Fibroblast of gingiva (primary cell): ENCODE data around the gene UCN3.
A peak's percentile ranks its signal among the peaks of the same experiment; 100 is the strongest.
"Not testable (repeated sequence)": the region's sequence is repeated elsewhere in the genome, so short reads cannot be mapped to it uniquely, and the experiment has no call there.

Source experiments
- DNase-seq: peaks from one replicate; pipeline ENCODE4 v3.0.0-alpha.2; 2011; ENCODE audit warnings: low read depth

The UCN3 gene

GRCh38 chr10:5410787-5411186, 46.0 kb downstream of the UCN3 start:
- not testable (repeated sequence) for DNase-seq

- DNase-seq: peak; percentile 67
Observed at GRCh38 chr10:5411941-5412276, 47.1 kb downstream of the UCN3 start.

- peak; percentile 88 for DNase-seq
Observed at GRCh38 chr10:5412277-5412941, 47.6 kb downstream of the UCN3 start, which contains the start of gene NET1. Gene NET1, plus strand, starts transcription at chr10:5412557. Its CDS starts 136 bp downstream, at chr10:5412693.

- peak; percentile 54 for DNase-seq
Observed at GRCh38 chr10:5413012-5413938, 48.5 kb downstream of the UCN3 start.

GRCh38 chr10:5416981-5417380, 52.2 kb downstream of the UCN3 start:
- peak; percentile 16 for DNase-seq

GRCh38 chr10:5418584-5418983, 53.8 kb downstream of the UCN3 start:
- no peak for DNase-seq

- DNase-seq: no peak
Observed at GRCh38 chr10:5419466-5420094, 54.8 kb downstream of the UCN3 start.

- DNase-seq: peak; percentile 75
Observed at GRCh38 chr10:5423771-5424170, 59.0 kb downstream of the UCN3 start.
